Measurements from ENCODE around the gene SRSF7.
A peak's percentile ranks its signal among the peaks of the same experiment; 100 is the strongest.

SRSF7 gene

GRCh38 chr2:38791744-38792143, 40.6 kb upstream of the SRSF7 start:
- TF ChIP-seq CTCF (IDR thresholded peaks at IDR 0.05; ENCODE audit: low read depth, low read length) = no peak
- no peak overlapping the region for H3K4me3 ChIP-seq (ENCODE audit: low read depth, low read length)

GRCh38 chr2:38789691-38790090, 38.5 kb upstream of the SRSF7 start:
- no peak overlapping the region for H3K4me3 ChIP-seq (ENCODE audit: low read depth, low read length)
- no peak for TF ChIP-seq CTCF (IDR thresholded peaks at IDR 0.05; ENCODE audit: low read depth, low read length)

GRCh38 chr2:38788306-38788705, 37.1 kb upstream of the SRSF7 start:
- H3K4me3 ChIP-seq (ENCODE audit: low read depth, low read length) = no peak overlapping the region
- TF ChIP-seq CTCF (IDR thresholded peaks at IDR 0.05; ENCODE audit: low read depth, low read length) = no peak

GRCh38 chr2:38783586-38783985, 32.4 kb upstream of the SRSF7 start:
- H3K4me3 ChIP-seq (ENCODE audit: low read depth, low read length) = no peak overlapping the region
- no peak for TF ChIP-seq CTCF (IDR thresholded peaks at IDR 0.05; ENCODE audit: low read depth, low read length)

GRCh38 chr2:38778687-38779082, 27.5 kb upstream of the SRSF7 start:
- peak overlapping the region; percentile 91 for H3K4me3 ChIP-seq (ENCODE audit: low read depth, low read length)
- TF ChIP-seq CTCF (IDR thresholded peaks at IDR 0.05; ENCODE audit: low read depth, low read length) = no peak

- no peak overlapping the region for H3K4me3 ChIP-seq (ENCODE audit: low read depth, low read length)
- no peak for TF ChIP-seq CTCF (IDR thresholded peaks at IDR 0.05; ENCODE audit: low read depth, low read length)
Measured at GRCh38 chr2:38776531-38776930, 25.4 kb upstream of the SRSF7 start.

- H3K4me3 ChIP-seq (ENCODE audit: low read depth, low read length) = no peak overlapping the region
- no peak for TF ChIP-seq CTCF (IDR thresholded peaks at IDR 0.05; ENCODE audit: low read depth, low read length)
Measured at GRCh38 chr2:38775921-38776225, 24.7 kb upstream of the SRSF7 start.
